T follicular helper cell (primary cell): Measurements from ENCODE around the gene EXOC6B.

Experiments
- DNase-seq: peaks from one replicate; pipeline ENCODE4 v3.0.0-alpha.2; 2020; ENCODE audit warnings: low read depth

The EXOC6B gene

DNA sequence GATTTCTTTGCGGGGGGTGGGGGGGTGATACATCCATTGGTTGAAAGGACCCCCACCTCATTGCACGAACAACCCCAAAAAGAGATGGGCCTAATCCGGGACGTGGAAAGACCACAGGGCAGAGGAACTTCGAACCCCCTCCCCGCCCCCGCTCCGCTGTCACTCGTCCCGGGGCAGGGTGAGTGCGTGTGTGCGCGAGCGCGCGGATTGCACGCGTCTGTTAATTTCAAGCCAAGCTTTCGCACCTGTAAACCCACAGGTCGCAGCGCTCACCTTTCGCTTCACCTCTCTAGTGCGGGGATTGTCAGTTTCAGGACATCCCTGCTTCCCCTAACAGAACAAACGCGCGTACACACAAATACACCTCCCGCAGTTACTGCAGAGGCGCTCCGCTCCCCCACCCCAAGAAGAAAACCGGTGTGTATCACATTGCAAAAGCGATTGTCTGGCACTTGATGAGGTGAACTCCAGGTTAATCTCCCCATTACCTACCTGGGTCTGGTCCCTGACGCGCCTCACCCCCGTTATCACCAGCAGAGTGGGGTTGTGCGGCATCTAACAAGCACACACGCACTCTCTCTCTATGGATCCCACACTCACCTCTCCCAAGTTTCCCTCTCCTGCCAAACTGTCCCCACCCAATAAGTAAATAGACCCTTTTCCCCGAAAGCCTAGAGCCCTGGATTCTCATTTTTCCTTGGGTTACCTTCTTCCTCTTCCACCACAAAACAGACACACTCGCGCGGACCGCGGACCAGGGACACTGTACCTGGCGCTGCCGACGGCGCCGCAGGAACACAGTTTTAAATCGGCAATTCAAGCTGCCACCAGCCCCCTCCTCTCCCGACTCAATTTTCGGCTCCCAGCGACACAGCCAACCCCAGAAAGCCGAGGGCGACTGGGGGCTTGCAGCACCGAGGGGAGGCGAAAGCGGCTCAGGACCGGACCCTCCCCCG, 679.2 kb downstream of the EXOC6B start:
- no peak for DNase-seq

DNA sequence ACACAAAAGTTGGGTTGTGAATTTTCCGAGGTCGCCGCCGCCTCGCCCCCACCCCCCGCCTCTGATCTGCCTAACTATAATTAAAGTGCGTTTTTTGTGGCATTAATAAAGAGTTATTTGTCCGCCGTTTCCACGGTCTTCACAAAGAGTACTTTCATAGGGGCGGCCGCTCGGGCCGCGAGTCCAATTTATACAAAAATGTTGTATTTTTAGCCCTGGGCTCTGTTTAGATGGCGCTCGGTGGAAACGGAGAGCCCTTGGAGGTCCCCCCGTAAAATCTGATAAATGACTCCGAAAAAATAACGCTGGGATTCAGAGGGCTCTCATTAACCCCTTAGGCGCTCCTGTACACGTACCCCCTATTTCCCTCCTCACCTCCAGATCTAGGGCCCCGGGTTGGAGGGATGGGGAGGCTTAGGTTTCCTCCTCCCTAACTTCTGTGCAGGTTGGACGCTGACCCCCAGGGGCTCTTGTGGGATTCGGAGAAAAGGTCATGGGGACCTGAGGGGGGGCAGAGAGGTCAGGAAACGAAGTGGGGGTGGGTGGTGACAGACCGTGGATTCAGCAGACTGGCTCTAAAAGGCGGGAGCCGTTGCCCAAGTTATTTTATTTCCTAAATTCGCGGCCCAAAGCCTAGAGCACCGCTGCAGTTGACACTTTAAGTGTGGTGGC, 680.0 kb downstream of the EXOC6B start:
- DNase-seq, result no peak

DNA sequence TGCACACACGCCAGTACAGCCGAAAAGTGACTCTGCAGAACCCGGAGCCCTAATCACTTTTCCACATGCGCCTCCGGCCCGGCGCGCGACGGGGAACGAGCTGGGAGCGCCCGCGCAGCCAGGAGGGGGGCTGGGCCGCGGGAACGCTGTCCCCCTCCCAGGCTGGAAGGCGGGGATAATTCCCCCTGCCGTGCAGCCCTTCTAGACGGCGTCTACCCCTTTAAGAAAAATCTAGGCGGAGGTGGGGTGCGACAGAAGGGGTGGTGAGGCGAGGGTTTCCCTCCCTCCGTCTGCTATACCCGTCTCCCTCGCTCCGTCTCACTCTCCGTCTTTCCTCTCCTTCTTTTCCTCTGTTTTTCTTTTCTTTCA, 680.6 kb downstream of the EXOC6B start:
- no peak for DNase-seq

DNA sequence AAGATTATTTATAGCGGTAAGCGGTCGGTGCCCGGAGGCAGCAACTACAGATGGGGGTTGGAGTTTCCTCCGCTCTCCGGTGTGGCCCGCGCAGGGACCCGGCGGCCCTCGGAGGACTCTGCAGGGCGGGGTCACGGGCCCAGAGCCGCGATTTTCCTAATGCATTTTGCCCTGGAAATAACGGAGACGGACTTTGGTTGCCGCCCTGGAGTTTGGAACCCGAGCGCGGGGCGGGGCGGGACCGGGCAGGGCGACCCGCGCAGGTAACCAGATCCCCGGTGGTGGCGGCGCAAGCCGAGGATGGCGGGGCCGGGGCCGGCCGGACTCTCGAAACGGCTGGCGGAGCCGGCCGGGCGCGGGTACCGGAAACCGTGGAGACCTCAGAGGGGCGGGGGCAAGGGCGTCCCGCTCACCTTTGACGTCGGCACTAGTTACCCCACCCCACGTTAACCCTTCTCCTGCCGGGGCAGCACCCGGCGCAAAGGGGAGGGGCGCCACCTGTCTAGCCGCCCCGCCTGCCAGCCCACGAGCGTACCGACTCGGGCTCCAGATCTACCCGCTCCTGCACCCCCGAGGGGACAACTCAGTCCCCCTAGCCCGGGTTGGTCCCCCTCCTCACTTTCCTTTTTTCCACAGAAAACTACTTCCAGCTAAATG, 681.1 kb downstream of the EXOC6B start:
- DNase-seq, result no peak

DNA sequence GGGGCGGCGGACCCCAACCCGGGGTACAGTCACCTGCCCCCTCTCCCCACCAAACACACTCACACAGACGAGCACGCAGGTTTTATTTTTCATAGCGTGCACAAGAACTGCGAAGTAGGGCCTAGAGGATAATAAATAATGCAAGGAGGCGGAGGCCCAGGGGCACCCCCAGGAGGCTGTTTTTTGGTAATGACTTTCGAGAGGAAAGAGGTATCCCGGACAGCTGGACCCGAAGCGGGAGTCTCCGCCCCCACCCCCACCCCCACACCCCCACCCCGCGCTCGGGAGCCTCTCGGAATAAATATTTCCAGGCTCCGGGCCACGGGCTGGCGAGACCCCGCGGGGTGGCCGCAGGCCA, 681.6 kb downstream of the EXOC6B start:
- no peak for DNase-seq

DNA sequence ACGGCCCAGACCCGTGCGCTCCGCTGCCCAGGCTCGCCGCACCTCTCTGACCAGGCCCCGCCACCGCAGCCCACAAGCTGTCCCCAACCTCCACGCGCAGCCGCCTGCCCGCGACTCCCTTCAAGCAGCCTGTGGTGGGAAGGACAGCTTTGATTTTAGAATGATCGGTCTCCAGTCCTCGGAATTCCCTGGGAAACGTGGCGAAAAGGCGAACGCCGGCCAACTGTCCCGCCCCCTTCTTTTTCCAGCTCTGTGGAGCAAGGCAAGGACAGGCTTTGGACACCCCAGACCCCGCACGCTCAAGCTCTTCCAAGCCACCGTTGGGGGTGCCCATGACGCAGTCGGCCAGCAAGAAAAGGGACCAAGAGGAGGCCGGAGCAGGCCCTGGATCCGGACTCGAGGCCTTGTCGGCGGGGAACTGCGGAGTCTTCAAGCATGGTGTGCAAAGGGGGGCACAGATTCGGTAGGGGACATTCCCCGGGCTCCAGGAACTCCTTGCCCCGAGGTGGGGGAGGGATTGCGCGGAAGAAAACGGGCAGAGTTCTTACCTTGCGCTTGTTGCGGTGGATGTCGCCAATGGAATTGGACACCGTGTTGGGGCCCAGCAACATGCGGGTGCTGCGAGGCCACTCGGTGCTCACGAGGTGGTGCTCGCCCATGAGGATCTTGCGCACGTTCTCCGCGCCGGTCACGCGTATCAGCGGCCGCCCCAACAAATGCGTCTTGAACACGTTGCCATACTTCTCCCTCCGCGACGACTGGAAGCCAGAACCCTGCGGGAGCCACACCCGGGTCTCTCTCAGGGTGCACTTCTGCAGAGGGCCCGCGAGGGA, 682.2 kb downstream of the EXOC6B start:
- no peak for DNase-seq

DNA sequence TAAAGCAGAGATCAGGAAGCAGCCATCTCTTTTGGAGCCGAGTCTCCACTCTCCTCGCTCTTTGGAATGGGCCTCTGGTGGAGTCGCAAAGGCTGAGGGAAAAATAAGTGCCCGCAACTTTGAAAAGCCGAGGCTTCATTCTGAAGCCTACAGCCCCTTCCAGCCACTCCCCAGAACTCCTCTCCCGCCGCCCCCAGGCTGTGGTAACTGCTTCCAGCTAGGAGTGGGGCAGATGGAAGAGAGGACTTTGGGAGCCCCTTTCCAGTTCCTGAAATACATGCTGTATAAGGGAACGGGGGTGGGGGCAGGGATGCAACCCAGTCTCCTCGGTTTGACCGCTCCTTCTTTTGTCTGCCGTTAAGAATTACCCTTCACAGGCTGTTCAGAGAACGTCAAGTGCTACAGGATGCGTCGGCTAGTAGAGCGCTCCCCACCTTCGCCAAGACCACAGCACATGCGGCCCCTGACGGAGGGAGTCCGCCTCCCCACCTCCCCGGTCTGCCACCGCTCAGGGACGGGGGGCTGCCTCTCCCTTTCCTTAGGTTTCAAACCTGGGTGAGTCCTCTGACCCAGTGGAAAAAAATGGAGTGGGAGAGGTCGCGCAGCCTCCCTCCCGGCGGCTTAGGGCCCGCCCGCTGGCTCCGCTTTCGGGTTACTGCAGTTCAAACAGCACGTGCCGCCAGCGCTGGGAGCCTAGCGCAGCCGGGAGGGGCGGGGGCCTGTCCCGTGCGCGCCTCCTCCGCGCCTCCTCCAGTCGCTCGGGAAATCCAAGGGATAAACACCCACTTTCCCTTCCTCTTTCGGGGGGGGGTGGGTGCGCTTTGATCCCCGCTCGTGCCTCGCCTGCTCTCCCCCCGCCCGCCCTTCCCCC, 683.0 kb downstream of the EXOC6B start:
- DNase-seq, result no peak

DNA sequence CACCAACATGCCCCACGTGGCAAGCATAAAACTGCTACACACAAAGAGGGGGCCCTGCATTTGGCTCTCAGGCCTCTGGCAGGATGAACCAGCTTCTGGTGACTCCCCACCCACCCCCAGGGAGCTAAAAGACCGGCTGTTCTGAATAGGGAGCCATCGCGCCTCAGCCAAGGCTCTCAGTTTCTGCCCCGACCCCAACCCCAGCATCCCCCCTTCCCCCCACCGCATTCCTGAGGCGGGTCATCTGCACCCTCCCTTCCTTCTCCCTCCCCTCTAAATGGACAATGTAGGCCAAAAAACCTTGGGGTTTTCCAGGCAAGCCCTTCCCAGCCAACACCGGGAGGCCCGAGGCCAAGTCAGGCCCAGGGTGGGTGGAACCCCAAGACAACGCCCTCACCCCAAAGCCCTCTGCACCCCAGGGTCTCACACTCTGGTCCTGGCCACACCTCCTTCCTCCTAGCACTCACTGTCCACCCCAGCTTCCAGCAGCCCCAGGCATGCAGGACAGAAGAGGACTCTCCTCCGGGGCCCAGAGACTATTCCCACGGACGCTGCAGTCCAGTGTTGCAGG, 683.9 kb downstream of the EXOC6B start:
- DNase-seq, result no peak

DNA sequence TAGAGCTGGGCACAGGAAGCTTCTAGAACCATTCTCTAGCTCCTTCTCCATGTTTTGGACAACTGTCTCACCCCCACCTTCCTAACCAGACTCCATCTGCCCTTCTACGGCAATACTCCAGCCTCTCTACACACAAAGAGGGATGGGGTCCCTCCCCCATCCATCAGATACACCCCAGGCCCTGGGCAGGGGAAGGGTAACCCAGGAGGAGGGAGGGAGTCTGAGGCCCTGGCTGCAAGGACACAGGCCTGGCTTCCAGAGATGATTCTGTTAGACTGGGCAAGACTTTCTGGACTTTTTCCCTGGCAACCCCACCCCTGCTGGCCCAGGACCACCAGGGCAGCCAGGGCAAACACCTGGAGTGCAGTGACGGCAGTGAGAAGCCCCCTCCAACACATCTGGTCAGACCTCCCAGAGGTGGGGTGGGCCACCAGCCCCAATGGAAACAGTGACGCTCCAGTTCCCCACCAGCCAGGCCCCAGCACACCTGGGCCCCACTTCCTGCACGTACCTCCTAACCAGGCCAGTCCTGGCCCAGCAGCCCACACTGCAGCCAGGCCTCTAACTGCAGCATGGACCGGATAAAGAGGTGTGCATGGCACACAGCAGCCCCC, 684.7 kb downstream of the EXOC6B start:
- no peak for DNase-seq

DNA sequence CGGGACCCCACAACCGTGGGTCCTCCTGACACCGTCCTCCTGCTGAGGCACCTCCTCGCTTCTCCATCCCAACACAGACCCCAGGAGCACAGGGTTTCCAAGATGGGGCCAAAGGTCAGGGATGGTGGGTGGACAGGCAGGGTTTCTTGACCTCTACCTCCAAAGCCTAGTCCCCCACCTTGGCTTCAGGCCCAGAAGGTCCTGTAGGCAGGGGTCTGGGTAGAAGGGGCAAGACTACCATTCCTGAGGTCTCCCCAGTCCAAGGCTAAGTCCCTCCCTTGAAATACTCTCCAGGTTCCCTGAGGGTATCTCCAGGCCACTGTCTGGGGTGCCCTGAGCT, 685.2 kb downstream of the EXOC6B start:
- no peak for DNase-seq

DNA sequence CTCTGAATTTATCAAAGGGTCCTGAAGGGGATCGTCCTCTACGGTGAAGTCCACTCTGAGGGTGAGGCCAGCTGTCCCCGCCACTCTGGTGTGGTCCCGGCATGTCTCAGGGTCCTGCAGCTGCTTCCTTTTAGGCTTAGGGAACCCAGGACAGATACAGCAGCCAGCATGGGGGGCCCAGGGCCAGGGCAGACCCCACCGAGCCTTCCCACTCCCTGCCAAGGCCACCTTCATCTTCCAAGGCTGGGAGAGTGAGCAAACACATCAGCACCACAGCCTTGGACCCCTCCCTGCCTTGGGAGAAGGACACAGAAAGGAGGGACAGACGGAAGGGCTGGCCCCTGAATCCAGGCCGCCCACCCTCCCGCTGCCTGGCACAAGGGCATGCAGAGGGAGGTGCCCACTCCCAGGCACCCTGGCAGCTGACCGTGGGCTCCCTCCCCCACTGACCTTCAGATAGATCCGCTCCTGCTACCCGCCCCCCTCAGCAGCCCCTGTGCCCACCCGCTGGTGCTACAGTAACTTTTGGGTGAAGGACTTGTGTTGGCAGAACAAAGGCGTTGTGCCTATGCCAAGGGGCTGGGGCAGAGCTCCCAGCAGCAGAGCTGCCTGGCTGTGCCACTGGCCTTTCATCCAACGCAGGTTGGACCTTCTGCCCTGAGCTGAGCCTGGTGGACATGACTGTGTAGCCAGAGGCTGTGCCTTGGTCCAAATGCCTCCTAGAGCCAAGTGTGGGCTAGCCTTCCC, 685.8 kb downstream of the EXOC6B start:
- DNase-seq, result no peak

DNA sequence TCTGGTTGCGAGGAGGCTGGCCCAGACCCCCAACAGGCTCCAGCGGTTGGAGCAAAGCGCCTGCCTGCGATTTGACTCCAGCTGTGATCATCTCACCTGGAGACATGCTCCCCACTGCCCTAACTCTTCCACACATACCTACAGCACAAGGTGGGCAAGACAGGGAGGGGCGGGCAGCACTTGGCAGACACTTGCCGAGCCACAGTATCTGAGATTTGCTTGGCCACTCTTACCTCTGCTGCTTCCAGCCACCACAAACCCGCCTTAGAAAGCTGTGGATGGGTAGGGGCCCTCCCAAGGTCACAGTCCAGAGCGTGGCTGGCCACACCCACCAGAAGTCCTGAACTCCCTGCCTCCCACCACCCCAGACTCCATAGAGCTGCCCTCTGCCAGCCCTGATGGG, 686.4 kb downstream of the EXOC6B start:
- DNase-seq, result no peak

DNA sequence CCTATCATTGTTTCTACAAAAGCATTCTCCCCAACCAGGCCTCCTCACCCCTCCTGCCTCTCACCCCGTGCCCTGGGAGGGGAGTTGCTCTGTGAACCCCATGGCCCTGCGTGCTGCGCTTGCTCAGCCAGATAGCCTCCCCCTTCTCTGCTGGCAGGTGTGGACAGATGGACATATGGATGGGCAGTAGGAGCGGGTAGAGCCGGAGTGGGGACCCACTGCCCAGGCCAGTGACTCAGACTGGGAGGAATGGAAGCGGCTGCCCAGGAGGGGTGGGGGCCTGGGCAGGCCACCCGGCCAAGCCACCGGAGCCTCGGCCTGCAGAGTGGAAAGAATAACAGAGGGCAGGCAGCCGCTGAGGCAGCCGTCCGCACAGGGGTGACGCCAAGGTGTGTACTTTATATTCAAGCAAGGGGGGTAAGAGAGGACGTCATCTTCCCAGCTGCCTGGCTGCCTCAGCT, 686.9 kb downstream of the EXOC6B start:
- no peak for DNase-seq

DNA sequence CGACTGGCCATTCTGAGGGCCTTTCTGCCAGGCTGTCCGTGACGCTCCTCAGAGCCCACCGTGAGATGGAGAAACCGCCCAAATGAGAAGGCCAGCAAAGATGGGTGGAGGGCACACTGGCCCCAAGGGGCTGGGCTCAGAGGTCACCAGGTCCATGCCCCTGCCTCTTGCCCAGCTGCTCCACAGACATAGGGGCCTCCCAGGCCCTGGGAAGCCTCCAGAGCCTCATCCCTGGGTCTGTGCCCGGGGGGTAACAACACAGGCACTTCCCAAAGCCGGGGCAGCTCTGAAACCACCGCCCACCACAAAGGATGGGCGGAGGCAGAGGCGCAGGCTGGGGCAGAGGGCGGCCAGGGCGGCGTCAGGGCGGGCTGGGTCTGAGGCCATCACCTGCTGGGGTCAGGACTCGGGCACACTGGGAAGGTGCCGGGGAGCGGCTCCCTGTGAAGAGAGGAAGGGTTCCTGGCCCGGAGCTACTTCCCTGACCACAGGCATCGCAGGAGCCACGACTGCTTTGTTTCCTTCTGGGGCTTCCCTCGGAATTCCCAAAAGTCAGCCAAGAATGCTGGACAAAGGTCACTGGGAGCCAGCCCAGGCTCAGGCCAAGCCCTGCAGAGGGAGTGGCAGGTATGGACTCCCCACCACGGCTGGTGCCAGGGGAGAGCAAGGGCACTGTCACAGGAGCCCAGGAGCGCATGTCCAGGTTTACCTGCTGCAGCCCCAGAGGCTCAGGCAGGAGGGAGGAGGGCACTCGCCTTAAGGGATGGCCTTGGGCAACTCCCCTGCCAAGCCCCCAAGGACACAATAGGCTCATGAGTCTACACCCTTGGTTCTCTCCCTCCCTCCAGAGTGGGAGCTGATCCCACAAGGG, 687.6 kb downstream of the EXOC6B start:
- DNase-seq, result no peak

DNA sequence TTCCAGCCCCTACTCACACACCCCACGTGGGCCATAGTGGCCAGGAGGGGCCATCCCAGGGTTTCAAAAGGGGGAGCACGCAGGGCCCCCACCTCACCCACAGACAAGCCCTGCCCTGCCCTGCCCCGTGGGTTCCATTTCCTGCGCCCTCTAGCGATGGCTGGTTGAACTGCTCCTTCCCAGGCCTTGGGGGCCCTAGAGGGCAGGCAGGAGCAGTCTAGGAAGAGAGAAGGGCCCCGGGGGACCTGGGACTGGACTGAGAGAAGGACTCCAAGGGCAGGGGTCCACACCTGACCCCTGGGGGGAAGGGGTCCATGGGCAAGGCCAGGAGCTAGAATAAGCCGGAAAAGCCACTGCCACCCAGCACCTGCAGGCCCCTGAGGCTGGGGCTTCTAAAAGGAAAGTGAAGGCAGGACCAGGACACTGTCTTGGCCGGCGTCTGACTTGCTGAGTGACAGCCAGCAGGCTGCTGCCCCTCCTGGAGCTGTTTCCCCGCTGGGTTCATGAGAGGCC, 688.3 kb downstream of the EXOC6B start:
- peak; percentile 30 for DNase-seq

DNA sequence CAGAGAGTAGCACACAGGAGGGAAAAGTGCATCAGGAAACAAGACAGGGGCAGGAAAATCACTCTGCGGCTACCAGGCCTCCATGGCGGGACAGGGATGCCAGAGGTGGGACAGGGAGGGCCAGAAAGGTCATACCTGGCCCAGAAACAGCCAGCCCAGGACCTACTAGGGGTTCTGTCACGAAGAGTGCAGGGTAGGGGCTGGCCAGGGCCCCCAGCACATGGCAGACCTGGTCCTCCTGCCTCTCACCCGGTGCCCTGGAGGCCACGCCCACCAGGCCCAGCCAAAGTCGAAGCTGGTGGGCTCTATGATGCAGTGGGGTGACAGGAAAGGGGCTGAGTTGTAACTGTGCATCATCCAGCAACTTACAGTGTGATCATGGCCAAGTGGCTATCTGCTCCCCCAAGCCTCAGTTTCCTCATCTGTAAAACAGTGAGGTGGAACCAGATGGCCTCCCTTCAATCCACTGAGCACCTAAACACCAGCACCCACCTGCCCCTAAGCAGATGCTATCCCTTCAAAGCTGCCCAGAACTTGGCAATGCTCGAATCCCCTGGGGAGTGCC, 688.8 kb downstream of the EXOC6B start:
- no peak for DNase-seq

DNA sequence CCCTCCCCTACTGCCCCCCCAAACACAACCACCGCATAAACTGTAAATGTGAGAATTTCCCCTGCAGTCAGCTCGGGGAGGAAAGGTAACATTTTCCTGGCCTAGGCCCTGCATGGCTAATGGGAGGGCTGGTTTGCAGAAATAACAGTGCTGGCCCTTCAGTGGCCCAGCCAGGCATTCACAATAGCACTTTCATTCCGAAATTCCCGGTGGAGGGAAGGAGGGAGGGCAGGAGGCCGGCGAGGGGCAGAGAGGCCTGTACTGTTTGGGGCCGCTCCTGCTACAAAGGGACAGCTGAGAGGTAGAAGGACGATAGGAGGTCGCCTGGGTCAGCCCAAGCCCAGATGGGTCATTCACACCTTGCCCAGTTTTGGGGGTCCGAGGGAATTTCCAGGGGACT, 689.5 kb downstream of the EXOC6B start:
- no peak for DNase-seq

DNA sequence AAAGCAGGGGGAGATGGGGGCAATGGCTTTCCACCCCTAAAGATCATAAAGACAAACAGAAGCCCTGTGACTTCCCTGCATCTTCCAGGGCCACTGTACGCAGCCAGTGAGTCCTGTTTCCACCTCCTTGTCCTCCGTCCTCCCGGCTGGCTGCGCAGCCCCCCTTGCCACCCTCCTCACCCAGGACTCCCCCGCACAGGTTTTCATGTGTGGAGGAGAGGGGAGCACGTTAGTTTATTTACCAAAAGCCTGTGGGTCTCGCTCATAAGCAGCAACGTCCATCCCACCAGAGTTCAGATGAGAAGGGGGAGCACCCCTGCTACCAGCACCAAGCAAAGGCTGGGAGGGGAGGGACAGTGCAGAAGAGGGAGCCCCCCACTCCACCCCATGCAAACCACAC, 689.9 kb downstream of the EXOC6B start:
- DNase-seq, result no peak
